ENCODE measurements around the gene TBC1D1.

DNA sequence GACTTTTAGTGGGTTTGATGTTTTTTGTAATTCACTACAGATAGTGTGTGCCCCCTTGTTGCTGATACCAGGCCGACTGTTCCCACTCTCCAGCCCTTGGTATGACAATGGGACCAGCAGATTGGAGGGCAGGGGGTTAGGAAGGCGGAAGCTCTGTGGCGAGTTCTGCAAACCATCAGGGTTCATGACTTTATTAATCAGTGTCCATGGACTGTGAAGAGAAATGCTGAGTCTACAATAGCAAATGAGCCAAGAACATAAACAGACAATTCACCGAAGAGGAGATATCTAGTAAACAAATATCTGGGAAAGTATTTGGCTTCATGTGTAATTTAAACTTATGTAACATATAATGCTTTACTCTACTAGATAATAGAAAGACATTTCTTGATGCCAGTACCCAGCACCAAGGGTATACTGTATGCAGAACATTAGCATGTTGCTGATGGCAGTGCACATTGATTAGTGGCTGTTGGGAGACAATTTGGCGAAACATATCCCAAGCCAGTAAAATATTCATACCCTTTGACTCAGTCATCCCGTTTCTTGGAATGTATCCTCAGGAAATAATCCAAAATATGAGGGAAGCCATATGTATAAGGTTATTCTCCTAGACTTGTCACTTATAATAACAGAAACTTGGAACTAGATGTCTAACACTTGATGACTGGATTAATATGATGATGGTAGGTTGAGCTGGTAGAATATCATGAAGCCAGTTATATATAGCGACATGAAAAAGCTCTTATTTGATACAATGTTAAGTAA is 238.8 kb downstream of the TBC1D1 start:
- TF ChIP-seq EZH2 (IDR thresholded peaks at IDR 0.05; ENCODE audit: borderline replicate concordance, low read depth, low read length, severe bottlenecking) (no peak), POLR2A (IDR thresholded peaks at IDR 0.05; ENCODE audit: low read depth, low read length) (no peak), JUN (IDR thresholded peaks at IDR 0.05; ENCODE audit: borderline replicate concordance, insufficient read depth, insufficient read length, low read depth) (no peak), GATA2 (IDR thresholded peaks at IDR 0.05; ENCODE audit: insufficient read depth, insufficient read length, low read depth, low read length) (no peak), FOS (IDR thresholded peaks at IDR 0.05; ENCODE audit: borderline replicate concordance, insufficient read depth, low read length) (no peak)
- TF ChIP-seq, protein P1, sequence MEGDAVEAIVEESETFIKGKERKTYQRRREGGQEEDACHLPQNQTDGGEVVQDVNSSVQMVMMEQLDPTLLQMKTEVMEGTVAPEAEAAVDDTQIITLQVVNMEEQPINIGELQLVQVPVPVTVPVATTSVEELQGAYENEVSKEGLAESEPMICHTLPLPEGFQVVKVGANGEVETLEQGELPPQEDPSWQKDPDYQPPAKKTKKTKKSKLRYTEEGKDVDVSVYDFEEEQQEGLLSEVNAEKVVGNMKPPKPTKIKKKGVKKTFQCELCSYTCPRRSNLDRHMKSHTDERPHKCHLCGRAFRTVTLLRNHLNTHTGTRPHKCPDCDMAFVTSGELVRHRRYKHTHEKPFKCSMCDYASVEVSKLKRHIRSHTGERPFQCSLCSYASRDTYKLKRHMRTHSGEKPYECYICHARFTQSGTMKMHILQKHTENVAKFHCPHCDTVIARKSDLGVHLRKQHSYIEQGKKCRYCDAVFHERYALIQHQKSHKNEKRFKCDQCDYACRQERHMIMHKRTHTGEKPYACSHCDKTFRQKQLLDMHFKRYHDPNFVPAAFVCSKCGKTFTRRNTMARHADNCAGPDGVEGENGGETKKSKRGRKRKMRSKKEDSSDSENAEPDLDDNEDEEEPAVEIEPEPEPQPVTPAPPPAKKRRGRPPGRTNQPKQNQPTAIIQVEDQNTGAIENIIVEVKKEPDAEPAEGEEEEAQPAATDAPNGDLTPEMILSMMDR (IDR thresholded peaks at IDR 0.05; ENCODE audit: extremely low read depth in 1 of 2, insufficient read depth in 1 of 2, low read depth in 1 of 2, low read length in 2 of 2), result no peak
- TF ChIP-seq, protein P2, sequence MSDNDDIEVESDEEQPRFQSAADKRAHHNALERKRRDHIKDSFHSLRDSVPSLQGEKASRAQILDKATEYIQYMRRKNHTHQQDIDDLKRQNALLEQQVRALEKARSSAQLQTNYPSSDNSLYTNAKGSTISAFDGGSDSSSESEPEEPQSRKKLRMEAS (IDR thresholded peaks at IDR 0.05; ENCODE audit: insufficient read depth, insufficient read length), result no peak

Data from endothelial cell of umbilical vein (primary cell).